Activated CD4-positive, CD25-positive, alpha-beta regulatory T cell treated with anti-CD3 and anti-CD28 coated beads, Interleukin-2, amount 50 U/mL, for 72 hours (primary cell): ENCODE measurements around the gene SH3GLB2.

Source experiments
- DNase-seq: peaks from one replicate; pipeline ENCODE4 v3.0.0; 2021

SH3GLB2 gene

GRCh38 chr9:129028192-129028966, at the start of gene SH3GLB2:
TSS of gene SH3GLB2 (minus strand) at chr9:129028331. CDS start at chr9:129028154, 177 bp downstream.
- DNase-seq: peak; percentile 95

GRCh38 chr9:129077236-129077635, 49.1 kb upstream of the SH3GLB2 start:
- no peak for DNase-seq

GRCh38 chr9:129076640-129077037, 48.5 kb upstream of the SH3GLB2 start:
- DNase-seq: no peak

GRCh38 chr9:129075996-129076639, 48.0 kb upstream of the SH3GLB2 start:
- DNase-seq: no peak

GRCh38 chr9:129074106-129074505, 46.0 kb upstream of the SH3GLB2 start:
- DNase-seq: no peak

- no peak for DNase-seq
Observed at GRCh38 chr9:129073404-129073803, 45.3 kb upstream of the SH3GLB2 start.

DNA sequence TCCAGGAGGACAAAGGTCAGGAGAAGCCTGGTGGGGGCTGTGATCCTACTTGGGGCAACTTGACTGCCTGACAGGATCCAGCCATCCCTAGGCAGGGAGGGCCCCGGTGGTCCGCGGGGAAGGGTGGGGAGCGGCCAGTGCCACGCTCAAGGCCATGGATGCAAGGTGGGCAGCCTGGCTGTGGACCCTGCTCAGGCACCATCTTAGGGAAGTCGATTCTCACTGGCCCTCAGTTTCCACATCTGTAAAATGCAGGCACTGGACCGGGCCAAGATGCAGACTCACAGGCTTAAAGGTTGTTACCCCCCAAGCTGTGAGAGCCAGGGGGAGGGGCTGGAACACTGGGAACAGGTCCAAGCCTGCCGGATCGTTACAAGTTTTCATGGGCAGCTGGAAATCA, 44.0 kb upstream of the SH3GLB2 start:
- DNase-seq: no peak

GRCh38 chr9:129071526-129072126, 43.5 kb upstream of the SH3GLB2 start:
- DNase-seq: no peak

DNA sequence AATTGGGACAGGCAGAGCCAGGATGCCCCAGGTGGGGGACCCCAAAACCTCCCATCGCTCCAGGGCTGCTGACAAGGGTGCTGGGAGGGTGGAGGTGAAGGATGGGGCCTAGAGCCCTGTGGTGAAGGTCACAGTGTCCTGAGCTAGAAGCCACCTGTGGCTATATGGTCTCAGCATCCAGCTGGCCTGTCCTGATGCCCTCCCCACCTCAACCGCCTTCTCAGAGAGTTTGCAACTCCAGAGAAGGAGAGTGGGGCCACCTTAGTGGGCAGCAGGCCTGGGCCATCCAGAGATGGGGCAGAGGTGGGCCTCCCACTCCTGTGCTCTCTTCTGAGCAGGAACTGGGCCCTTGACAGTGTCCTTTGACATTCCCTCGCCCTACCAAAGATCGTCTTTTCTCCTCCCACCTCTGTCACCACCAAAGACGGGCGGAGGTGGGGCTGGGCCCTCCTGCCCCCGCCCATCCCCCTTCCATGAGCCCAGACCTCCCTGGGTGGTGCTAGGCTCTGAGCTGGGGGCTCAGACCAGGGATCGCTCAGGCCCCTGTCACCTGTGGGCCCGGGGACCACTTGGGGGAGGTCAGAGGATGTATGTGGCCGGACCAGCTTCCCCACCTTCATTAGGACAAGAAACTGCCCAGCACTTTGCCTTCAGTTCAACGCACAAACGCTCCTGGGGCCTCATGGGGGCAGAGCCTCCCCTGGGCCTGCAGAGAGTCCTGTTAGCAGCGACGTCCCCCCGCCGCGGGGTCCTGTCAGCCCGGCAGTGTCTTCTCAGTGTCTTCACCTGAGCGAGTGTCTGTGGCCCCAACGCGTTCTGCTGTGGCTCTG, 42.8 kb upstream of the SH3GLB2 start:
- no peak for DNase-seq

DNA sequence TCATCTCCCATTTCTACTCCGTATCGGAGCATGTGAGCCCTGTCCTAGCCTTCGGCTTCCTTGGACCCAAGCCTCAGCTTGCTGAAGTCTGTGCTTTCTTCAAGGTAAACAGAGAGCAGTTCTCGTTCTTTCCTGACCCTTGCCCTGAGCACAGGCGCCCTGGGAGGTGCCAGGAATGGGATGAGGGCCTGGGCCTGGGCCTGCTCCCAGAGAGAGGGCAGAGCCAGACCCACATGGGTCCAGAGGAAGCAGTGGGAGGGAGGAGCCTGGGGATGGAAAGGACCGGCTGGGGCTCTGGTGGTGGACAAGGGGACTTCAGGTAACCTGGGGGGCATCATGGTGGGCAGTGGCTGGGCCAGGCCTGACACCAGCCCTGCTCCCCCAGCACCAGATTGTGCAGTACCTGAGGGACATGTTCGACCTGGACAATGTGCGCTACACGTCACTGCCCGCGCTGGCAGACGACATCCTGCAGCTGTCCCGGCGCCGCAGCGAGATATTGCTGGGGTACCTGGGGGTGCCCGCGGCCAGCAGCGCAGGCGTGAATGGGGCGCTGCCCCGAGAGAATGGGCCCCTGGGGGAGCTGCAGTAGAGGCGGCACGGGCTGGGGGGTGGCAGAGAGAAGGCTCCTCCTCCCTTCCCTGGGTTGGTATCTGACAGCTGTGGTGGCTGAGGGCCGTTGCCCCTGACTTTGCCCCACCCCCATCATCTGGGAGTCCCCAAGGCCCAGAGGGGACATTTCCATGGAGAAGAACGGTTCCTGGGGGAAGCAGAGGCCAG, 41.9 kb upstream of the SH3GLB2 start:
- no peak for DNase-seq

GRCh38 chr9:129068990-129069861, 41.1 kb upstream of the SH3GLB2 start:
- DNase-seq: peak; percentile 48

DNA sequence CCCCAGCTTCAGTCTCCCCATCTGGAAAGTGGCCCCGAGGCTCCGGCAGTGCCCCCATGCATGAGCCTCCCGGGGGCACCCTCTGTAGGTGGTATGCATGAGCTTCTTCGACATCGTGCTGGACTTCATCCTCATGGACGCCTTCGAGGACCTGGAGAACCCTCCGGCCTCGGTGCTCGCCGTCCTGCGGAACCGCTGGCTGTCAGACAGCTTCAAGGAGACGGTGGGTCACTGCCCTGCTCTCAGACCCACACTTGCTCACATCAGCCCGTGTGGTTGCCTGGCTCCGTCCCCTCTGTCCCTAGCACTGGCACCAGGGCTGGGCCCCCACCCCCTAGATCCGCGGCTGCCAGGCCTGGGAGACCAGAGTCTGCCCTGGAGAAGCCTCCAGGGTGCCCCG, 40.0 kb upstream of the SH3GLB2 start:
- no peak for DNase-seq

DNA sequence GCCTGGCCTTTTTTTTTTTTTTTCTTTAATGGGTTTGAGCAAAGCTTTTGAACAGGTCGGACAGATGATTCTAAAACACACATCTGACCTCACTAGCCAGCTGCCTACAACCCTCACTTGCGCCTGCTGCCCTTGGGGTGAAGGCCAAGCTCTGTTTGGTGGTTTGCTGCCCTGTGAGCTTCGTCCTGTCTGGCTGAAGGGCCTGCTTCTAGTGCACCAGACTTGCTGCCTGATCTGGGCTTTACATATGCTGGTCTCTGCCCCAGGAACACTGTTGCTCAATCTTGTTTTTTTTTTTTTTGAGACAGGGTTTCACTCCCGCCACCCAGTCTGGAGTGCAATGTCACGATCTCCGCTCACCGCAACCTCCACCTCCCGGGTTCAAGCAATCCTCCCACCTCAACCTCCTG, 36.4 kb upstream of the SH3GLB2 start:
- DNase-seq: no peak

- no peak for DNase-seq
Observed at GRCh38 chr9:129063061-129063460, 34.9 kb upstream of the SH3GLB2 start.

- DNase-seq: no peak
Observed at GRCh38 chr9:129060991-129061390, 32.9 kb upstream of the SH3GLB2 start.

DNA sequence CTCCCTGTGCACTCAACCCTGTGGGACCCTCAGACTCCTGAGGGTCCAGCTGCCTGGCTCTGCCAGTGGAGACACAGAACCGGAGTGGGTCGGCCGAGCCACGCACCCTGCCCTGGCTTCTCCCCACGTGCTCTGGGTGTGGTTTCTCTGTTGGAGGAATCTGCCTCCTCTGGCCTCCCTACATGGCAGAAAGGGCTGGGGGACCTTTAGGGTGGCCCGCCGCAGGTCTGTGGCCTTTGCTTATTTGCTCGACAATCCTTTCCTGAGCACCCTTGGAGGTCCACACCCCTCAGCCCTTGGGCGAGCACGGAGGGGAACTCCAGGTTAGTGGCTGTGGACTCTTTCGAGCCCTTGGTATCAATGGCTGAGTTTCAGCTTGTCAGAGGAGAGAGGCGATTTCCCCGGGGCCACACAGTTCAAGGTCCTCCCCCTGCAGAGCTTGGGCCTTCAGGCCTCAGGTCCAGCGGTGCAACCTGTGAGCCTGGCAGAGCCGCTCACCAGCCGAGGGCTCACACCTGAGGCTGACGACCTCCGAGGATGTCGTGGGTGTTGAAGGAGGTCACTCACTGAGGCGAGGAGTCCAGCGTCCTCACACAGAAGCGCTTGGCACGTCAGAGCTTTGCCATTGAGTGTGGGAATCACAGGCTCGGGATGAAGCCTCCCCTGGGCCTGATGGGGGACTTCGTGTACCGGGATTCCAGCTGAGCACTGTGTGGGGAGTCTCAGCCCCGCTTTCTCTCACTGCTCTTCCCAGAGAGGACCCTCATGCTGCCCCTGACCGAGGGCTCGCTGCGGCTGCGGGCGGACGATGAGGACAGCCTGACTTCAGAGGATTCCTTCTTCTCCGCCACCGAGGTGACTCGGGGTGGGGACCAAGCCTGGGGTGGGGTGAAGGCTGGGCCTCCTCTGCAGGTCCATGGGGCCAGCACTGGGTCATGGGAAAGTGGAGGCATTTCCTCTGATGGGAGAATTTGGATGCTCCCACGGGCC, 32.0 kb upstream of the SH3GLB2 start:
- DNase-seq: no peak

DNA sequence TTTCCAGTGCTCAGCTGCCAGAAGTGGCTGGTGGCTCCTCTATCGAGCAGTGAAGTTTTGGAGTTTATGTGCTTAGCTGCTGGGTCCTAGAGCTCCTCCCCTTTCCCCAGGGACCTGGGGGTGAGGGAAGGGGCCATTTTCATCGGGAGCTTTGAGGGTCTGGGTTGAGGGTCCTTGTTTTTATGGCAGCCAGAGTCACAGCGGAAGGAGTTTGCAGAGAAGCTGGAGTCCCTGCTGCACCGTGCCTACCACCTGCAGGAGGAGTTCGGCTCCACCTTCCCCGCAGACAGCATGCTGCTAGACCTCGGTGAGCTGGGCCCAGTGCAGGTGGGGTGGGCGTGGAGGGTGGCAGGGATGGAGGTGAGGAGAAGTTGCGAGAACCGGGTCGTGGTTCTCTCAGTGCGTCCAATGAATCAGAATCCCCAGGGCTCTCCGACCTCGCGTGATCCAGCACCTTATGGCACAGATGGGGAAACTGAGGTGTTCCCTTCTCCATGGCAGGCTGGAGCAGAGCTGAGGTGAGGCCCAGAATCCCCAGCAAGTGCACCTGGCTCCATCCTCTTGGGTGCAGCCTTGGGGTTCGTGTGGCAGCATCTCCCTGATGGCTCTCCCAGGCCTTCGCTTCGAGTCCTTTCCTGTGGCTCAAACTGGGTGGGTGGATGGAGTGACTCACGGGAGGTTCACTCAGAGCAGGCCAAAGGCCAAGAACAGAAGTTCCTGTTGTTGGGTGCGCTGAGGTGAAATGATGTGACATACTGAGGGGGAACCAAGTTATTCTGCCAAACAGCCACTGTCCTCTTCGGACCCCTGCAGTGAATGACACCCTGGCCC, 31.0 kb upstream of the SH3GLB2 start:
- DNase-seq: no peak

DNA sequence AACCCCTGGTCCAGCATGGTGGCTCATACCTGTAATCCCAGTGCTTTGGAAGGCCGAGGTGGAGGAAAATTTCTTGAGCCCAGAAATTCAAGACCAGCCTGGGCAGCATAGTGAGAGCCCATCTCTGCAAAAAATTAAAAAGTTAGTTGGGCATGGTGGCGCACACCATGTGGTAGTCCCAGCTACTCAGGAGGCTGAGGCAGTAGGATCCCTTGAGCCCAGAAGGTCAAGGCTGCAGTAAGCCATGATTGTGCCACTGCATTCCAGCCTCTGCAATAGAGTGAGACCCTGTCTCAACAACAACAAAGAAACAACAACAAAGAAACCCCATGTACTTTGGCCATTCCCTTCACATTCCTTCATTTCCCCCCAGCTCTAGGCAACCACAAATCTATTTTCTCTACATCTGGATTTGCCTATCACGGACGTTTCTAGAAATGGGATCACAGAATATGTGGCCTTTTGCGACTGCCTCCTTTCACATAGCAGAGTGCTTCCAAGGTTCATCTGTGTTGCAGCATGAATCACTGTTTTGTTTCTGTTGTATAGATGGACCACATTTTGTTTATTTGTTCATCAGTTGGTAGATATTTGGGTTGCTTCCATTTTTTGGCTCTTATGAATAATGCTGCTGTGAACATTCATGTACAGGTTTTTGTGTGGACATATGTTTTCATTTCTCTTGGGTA, 26.2 kb upstream of the SH3GLB2 start:
- DNase-seq: no peak

DNA sequence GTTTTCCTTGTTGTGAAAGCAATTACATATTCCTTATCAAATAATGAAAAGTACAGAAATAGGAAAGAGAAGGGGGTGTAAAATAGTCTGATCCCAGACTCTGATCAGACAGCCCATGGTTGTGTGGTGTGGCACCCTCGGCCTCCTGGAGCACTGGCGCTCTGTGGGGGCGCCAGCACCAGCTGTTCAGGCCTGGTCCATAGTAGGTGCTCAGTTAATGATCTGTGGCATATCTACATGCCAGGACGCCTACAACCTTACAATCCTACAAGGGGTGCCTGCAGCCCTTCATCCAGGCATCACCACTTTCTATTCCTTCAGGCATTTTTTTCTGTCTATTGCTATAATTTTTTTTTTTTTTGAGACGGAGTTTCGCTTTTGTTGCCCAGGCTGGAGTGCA, 24.9 kb upstream of the SH3GLB2 start:
- no peak for DNase-seq
